HEK293 (cell line): ENCODE data around the gene DCP1A.

ENCODE experiments used
- FEZF1 ChIP-seq: fragments of 450-650 bp; formaldehyde crosslinking; IDR thresholded peaks from 2 replicates; pipeline ENCODE4 v1.5.1; 2016; ENCODE audit warnings: missing biosample characterization, missing genetic modification characterization
- GLIS1 ChIP-seq: fragments of 450-650 bp; formaldehyde crosslinking; IDR thresholded peaks from 2 replicates; pipeline ENCODE4 v1.5.1; 2016; ENCODE audit warnings: missing biosample characterization, missing genetic modification characterization
- GLIS2 ChIP-seq: fragments of 450-650 bp; formaldehyde crosslinking; IDR thresholded peaks from 2 replicates; pipeline ENCODE4 v1.5.1; 2016; ENCODE audit warnings: missing biosample characterization, missing genetic modification characterization
- HOXA7 ChIP-seq: sonication (generic); formaldehyde crosslinking; IDR thresholded peaks from 2 replicates; pipeline ENCODE4 v1.8.1; 2022; ENCODE audit warnings: missing genetic modification reagents, borderline replicate concordance
- KLF10 ChIP-seq: fragments of 450-650 bp; IDR thresholded peaks from 2 replicates; pipeline ENCODE4 v1.5.1; 2018; ENCODE audit warnings: missing biosample characterization, mild to moderate bottlenecking, missing genetic modification characterization
- KLF16 ChIP-seq: fragments of 450-650 bp; formaldehyde crosslinking; IDR thresholded peaks from 2 replicates; pipeline ENCODE4 v1.5.1; 2017; ENCODE audit warnings: missing biosample characterization, missing genetic modification characterization
- KLF8 ChIP-seq: fragments of 450-650 bp; formaldehyde crosslinking; IDR thresholded peaks from 2 replicates; pipeline ENCODE4 v1.5.1; 2016; ENCODE audit warnings: missing biosample characterization, missing genetic modification characterization
- SCRT2 ChIP-seq: fragments of 450-650 bp; formaldehyde crosslinking; IDR thresholded peaks from 2 replicates; pipeline ENCODE4 v1.5.1; 2016; ENCODE audit warnings: missing biosample characterization, missing genetic modification characterization
- ZBTB1 ChIP-seq: fragments of 450-650 bp; formaldehyde crosslinking; IDR thresholded peaks from 2 replicates; pipeline ENCODE4 v1.5.1; 2016; ENCODE audit warnings: missing biosample characterization, missing genetic modification characterization
- ZBTB8A ChIP-seq: fragments of 450-650 bp; formaldehyde crosslinking; IDR thresholded peaks from 2 replicates; pipeline ENCODE4 v1.5.1; 2016; ENCODE audit warnings: missing biosample characterization, missing genetic modification characterization
- ZNF132 ChIP-seq: fragments of 450-650 bp; formaldehyde crosslinking; IDR thresholded peaks from 2 replicates; pipeline ENCODE4 v1.5.1; 2017; ENCODE audit warnings: missing biosample characterization, missing genetic modification characterization, borderline replicate concordance
- ZNF214 ChIP-seq: fragments of 450-650 bp; formaldehyde crosslinking; IDR thresholded peaks from 2 replicates; pipeline ENCODE4 v1.5.1; 2017; ENCODE audit warnings: missing biosample characterization, mild to moderate bottlenecking, missing genetic modification characterization, borderline replicate concordance
- ZNF24 ChIP-seq: fragments of 450-650 bp; formaldehyde crosslinking; IDR thresholded peaks from 2 replicates; pipeline ENCODE4 v1.5.1; 2016; ENCODE audit warnings: missing biosample characterization, missing genetic modification characterization
- ZNF274 ChIP-seq, 2 experiments: fragments of 200-500 bp in 1 of 2; fragments of 450-650 bp in 1 of 2; sonication (Bioruptor generic) in 1 of 2; formaldehyde crosslinking in 1 of 2; IDR thresholded peaks; 2 replicates each; pipeline versions ENCODE4 v1.5.1 to v1.6.1; 2014 to 2016; ENCODE audit warnings: borderline replicate concordance in 1 of 2, inconsistent platforms in 1 of 2, low read length in 1 of 2, missing biosample characterization in 1 of 2, missing genetic modification characterization in 1 of 2
- ZNF292 ChIP-seq: fragments of 450-650 bp; formaldehyde crosslinking; IDR thresholded peaks from 2 replicates; pipeline ENCODE4 v1.5.1; 2016; ENCODE audit warnings: low read depth, missing biosample characterization, missing genetic modification characterization, borderline replicate concordance
- ZNF76 ChIP-seq: fragments of 450-650 bp; formaldehyde crosslinking; IDR thresholded peaks from 2 replicates; pipeline ENCODE4; 2016; ENCODE audit warnings: low read depth, missing biosample characterization, missing genetic modification characterization, borderline replicate concordance
- ZSCAN23 ChIP-seq: fragments of 450-650 bp; formaldehyde crosslinking; IDR thresholded peaks from 2 replicates; pipeline ENCODE4 v1.5.1; 2016; ENCODE audit warnings: missing biosample characterization, missing genetic modification characterization
- TF ChIP-seq, protein P1 (sequence below): fragments of 450-650 bp; formaldehyde crosslinking; IDR thresholded peaks from 2 replicates; pipeline ENCODE4 v1.5.1; 2016; ENCODE audit warnings: missing biosample characterization, missing genetic modification characterization
- TF ChIP-seq, protein P2 (sequence below): fragments of 450-650 bp; formaldehyde crosslinking; IDR thresholded peaks from 2 replicates; pipeline ENCODE4 v1.5.1; 2016; ENCODE audit warnings: missing biosample characterization, missing genetic modification characterization
- TF ChIP-seq, protein P3 (sequence below): fragments of 450-650 bp; formaldehyde crosslinking; IDR thresholded peaks from 2 replicates; pipeline ENCODE4 v1.5.0; 2017; ENCODE audit warnings: missing biosample characterization, missing genetic modification characterization, borderline replicate concordance
- TF ChIP-seq, protein P4 (sequence below): fragments of 450-650 bp; IDR thresholded peaks from 2 replicates; pipeline ENCODE4 v1.5.1; 2018; ENCODE audit warnings: missing biosample characterization, mild to moderate bottlenecking, missing genetic modification characterization
- TF ChIP-seq, protein P5 (sequence below): fragments of 450-650 bp; IDR thresholded peaks from 2 replicates; pipeline ENCODE4 v1.5.1; 2018; ENCODE audit warnings: missing biosample characterization, missing genetic modification characterization
- TF ChIP-seq, protein P6 (sequence below): sonication (generic); formaldehyde crosslinking; IDR thresholded peaks from 2 replicates; pipeline ENCODE4 v1.8.1; 2022; ENCODE audit warnings: mild to moderate bottlenecking, moderate library complexity, missing genetic modification reagents
- TF ChIP-seq, protein P7 (sequence below): fragments of 450-650 bp; formaldehyde crosslinking; IDR thresholded peaks from 2 replicates; pipeline ENCODE4 v1.5.1; 2016; ENCODE audit warnings: missing biosample characterization, missing genetic modification characterization
- TF ChIP-seq, protein P8 (sequence below): fragments of 450-650 bp; formaldehyde crosslinking; IDR thresholded peaks from 2 replicates; pipeline ENCODE4 v1.5.1; 2017; ENCODE audit warnings: missing biosample characterization, missing genetic modification characterization

Gene DCP1A

DNA sequence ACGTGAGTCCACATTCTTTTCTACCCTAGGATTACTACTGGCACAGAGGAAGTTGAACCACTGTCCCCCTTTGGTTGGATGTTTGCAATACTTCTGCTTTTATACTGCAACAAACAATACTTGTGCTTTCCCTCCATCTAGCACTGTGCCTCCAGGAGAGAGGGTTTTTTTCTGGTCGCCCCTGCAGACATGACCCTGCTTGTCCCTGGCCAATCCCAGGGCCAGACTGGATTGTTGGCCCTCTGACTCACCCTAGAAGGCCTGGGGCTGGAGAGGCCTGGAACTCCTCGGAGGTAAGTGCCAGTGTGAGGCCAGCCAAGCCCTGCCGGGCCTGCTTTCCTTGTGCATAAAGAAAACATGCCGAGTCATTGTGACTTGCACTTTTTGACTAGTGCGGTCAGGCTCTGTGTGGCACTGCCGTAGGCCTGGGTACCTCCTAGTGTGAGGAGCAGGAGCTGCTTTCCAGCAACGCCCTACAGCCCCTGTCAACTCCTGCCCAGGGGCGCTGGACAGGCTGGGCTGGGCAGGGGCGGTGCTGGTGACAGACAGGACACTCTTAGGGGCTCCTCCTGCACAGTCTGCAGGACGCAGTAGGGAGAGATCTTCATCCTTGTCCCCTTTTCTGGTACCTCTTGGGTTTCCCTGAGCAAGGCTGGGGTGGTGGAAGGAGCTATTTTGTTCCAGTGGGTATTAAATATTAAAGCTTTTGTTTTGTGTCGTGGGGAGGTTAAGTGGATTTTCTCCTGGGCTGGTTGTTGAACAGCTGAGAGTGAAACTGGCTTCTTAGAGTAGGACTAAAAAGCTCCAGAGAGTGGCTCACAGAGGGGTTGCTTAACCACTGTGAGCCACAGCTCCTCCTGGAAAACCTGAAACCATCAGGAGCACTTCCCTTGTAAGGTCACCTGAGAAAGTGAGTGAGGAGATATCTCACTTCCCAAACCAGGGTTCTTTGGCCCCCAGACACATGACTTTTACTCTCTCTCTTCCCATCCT is 77.2 kb downstream of the DCP1A start (continued):
- no peak for TF ChIP-seq ZNF132 (tag by site-specific recombination)
- peak; percentile 53 for TF ChIP-seq SCRT2 (tag by site-specific recombination)
- TF ChIP-seq, protein P1, sequence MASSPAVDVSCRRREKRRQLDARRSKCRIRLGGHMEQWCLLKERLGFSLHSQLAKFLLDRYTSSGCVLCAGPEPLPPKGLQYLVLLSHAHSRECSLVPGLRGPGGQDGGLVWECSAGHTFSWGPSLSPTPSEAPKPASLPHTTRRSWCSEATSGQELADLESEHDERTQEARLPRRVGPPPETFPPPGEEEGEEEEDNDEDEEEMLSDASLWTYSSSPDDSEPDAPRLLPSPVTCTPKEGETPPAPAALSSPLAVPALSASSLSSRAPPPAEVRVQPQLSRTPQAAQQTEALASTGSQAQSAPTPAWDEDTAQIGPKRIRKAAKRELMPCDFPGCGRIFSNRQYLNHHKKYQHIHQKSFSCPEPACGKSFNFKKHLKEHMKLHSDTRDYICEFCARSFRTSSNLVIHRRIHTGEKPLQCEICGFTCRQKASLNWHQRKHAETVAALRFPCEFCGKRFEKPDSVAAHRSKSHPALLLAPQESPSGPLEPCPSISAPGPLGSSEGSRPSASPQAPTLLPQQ (tag by site-specific recombination) = peak; percentile 60; the same call in 1 of the 2 replicates
- no peak for TF ChIP-seq ZSCAN23 (tag by site-specific recombination)
- TF ChIP-seq ZBTB1 (tag by site-specific recombination) = no peak
- no peak for TF ChIP-seq HOXA7
- TF ChIP-seq, protein P2, sequence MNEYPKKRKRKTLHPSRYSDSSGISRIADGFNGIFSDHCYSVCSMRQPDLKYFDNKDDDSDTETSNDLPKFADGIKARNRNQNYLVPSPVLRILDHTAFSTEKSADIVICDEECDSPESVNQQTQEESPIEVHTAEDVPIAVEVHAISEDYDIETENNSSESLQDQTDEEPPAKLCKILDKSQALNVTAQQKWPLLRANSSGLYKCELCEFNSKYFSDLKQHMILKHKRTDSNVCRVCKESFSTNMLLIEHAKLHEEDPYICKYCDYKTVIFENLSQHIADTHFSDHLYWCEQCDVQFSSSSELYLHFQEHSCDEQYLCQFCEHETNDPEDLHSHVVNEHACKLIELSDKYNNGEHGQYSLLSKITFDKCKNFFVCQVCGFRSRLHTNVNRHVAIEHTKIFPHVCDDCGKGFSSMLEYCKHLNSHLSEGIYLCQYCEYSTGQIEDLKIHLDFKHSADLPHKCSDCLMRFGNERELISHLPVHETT (tag by site-specific recombination) = no peak
- no peak for TF ChIP-seq KLF8
- TF ChIP-seq ZNF274 (IDR thresholded peaks at IDR 0.05; ENCODE audit: low read length) = no peak
- TF ChIP-seq ZNF274 (tag by site-specific recombination; IDR thresholded peaks at IDR 0.05; ENCODE audit: borderline replicate concordance) = no peak
- peak; percentile 45; the same call in 1 of the 2 replicates for TF ChIP-seq GLIS2 (tag by site-specific recombination)
- TF ChIP-seq ZNF24 (tag by site-specific recombination) = no peak
- no peak for TF ChIP-seq ZNF214 (tag by site-specific recombination)
- peak; percentile 71 for TF ChIP-seq ZBTB8A (tag by site-specific recombination)
- TF ChIP-seq KLF10 (tag by site-specific recombination) = no peak
- TF ChIP-seq, protein P3, sequence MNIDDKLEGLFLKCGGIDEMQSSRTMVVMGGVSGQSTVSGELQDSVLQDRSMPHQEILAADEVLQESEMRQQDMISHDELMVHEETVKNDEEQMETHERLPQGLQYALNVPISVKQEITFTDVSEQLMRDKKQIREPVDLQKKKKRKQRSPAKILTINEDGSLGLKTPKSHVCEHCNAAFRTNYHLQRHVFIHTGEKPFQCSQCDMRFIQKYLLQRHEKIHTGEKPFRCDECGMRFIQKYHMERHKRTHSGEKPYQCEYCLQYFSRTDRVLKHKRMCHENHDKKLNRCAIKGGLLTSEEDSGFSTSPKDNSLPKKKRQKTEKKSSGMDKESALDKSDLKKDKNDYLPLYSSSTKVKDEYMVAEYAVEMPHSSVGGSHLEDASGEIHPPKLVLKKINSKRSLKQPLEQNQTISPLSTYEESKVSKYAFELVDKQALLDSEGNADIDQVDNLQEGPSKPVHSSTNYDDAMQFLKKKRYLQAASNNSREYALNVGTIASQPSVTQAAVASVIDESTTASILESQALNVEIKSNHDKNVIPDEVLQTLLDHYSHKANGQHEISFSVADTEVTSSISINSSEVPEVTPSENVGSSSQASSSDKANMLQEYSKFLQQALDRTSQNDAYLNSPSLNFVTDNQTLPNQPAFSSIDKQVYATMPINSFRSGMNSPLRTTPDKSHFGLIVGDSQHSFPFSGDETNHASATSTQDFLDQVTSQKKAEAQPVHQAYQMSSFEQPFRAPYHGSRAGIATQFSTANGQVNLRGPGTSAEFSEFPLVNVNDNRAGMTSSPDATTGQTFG (tag by site-specific recombination) = no peak
- TF ChIP-seq ZNF292 = no peak
- TF ChIP-seq ZNF76 (tag by site-specific recombination) = no peak
- TF ChIP-seq, protein P4, sequence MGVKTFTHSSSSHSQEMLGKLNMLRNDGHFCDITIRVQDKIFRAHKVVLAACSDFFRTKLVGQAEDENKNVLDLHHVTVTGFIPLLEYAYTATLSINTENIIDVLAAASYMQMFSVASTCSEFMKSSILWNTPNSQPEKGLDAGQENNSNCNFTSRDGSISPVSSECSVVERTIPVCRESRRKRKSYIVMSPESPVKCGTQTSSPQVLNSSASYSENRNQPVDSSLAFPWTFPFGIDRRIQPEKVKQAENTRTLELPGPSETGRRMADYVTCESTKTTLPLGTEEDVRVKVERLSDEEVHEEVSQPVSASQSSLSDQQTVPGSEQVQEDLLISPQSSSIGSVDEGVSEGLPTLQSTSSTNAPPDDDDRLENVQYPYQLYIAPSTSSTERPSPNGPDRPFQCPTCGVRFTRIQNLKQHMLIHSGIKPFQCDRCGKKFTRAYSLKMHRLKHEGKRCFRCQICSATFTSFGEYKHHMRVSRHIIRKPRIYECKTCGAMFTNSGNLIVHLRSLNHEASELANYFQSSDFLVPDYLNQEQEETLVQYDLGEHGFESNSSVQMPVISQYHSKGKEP = no peak
- no peak for TF ChIP-seq KLF16 (tag by site-specific recombination)
- peak; percentile 79 for TF ChIP-seq GLIS1 (tag by site-specific recombination)
- TF ChIP-seq, protein P5, sequence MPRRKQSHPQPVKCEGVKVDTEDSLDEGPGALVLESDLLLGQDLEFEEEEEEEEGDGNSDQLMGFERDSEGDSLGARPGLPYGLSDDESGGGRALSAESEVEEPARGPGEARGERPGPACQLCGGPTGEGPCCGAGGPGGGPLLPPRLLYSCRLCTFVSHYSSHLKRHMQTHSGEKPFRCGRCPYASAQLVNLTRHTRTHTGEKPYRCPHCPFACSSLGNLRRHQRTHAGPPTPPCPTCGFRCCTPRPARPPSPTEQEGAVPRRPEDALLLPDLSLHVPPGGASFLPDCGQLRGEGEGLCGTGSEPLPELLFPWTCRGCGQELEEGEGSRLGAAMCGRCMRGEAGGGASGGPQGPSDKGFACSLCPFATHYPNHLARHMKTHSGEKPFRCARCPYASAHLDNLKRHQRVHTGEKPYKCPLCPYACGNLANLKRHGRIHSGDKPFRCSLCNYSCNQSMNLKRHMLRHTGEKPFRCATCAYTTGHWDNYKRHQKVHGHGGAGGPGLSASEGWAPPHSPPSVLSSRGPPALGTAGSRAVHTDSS (tag by site-specific recombination) = no peak
- TF ChIP-seq, protein P6, sequence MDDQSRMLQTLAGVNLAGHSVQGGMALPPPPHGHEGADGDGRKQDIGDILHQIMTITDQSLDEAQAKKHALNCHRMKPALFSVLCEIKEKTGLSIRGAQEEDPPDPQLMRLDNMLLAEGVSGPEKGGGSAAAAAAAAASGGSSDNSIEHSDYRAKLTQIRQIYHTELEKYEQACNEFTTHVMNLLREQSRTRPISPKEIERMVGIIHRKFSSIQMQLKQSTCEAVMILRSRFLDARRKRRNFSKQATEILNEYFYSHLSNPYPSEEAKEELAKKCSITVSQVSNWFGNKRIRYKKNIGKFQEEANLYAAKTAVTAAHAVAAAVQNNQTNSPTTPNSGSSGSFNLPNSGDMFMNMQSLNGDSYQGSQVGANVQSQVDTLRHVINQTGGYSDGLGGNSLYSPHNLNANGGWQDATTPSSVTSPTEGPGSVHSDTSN = no peak
- TF ChIP-seq, protein P7, sequence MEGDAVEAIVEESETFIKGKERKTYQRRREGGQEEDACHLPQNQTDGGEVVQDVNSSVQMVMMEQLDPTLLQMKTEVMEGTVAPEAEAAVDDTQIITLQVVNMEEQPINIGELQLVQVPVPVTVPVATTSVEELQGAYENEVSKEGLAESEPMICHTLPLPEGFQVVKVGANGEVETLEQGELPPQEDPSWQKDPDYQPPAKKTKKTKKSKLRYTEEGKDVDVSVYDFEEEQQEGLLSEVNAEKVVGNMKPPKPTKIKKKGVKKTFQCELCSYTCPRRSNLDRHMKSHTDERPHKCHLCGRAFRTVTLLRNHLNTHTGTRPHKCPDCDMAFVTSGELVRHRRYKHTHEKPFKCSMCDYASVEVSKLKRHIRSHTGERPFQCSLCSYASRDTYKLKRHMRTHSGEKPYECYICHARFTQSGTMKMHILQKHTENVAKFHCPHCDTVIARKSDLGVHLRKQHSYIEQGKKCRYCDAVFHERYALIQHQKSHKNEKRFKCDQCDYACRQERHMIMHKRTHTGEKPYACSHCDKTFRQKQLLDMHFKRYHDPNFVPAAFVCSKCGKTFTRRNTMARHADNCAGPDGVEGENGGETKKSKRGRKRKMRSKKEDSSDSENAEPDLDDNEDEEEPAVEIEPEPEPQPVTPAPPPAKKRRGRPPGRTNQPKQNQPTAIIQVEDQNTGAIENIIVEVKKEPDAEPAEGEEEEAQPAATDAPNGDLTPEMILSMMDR (tag by site-specific recombination) = no peak
- TF ChIP-seq, protein P8, sequence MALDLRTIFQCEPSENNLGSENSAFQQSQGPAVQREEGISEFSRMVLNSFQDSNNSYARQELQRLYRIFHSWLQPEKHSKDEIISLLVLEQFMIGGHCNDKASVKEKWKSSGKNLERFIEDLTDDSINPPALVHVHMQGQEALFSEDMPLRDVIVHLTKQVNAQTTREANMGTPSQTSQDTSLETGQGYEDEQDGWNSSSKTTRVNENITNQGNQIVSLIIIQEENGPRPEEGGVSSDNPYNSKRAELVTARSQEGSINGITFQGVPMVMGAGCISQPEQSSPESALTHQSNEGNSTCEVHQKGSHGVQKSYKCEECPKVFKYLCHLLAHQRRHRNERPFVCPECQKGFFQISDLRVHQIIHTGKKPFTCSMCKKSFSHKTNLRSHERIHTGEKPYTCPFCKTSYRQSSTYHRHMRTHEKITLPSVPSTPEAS = no peak
- no peak for TF ChIP-seq FEZF1 (tag by site-specific recombination)
